Germinal center (tissue), 1 donor: ENCODE data around the gene OGFR.

ENCODE experiments used
- DNase-seq: peaks from one replicate; pipeline ENCODE4 v3.0.0; 2012; ENCODE audit warnings: mixed read lengths, low spot score

The OGFR gene

DNA sequence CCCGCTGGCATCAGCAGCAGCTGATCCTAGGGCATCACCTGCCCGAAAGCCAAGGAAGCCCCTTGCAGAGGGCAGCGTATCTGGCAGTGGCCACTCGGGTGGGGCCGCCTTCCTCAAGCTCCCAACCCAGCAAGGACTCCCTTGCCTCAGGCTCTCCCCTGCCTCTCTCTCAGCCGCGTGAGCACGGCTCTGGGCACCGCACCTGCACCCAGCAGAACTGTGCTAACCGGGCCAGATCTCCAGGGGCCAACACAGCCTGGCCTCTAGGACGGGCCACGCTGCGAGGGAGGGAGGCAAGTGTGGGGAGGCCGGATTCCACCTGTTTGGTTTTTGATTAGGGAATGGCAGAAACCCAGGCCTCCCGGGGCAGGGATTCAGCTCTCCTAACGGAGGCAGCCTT lies 20.1 kb upstream of the OGFR start:
- no peak for DNase-seq

DNA sequence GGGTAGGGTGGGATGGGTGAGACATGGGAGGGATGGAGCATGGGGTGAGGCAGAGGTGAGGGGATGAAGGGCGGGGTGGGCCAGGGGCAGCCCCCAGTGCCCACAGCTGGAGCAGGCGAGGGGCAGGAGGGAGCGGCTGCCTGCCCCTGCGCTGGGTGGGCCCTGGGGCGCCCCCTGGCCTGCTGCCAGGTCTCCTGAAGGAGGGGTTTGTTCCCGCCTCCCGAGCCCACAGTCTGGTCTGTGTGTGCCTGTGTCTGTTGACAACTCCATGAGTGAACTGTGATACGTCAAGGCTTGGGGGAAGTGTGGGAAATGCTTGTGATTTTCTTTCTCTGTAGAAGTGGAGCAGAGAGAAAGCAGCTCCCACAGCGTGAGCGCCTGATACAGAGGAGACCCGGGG lies 19.2 kb upstream of the OGFR start:
- no peak for DNase-seq

DNA sequence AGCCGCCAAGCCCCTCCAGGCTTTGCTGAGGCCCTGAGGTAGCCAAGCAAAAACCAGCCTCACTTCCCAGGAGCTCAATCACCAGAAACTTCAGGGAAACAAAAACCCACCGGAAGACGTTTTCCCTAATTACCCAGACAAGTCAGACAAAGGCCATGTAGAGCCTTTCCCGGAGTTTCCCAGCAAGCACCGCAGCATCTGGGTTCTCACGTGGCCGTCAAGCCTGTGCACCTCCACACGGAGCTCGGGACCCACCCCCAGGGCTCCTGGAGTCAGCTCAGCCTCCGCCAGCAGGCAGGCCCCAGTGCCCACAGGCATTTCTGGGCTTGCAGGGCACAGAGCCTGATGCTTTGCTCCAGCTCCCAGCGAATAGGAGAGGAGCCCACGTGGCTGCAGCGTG lies 18.5 kb upstream of the OGFR start:
- DNase-seq: no peak

DNA sequence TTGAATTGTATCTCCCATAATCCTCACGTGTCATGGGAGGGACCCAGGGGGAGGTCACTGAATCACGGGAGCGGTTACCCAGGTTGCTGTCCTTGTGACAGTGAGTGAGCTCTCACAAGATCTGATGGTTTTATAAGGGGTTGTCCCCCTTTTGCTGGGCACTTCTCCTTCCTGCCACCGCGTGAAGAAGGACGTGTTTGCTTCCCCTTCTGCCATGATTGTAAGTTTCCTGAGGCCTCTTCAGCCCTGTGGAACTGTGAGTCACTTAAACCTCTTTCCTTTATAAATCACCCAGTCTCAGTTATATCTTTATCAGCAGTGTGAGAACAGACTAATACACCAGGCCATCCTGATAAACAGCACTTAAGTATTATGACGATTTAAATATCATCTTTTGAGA lies 17.3 kb upstream of the OGFR start:
- DNase-seq: no peak

DNA sequence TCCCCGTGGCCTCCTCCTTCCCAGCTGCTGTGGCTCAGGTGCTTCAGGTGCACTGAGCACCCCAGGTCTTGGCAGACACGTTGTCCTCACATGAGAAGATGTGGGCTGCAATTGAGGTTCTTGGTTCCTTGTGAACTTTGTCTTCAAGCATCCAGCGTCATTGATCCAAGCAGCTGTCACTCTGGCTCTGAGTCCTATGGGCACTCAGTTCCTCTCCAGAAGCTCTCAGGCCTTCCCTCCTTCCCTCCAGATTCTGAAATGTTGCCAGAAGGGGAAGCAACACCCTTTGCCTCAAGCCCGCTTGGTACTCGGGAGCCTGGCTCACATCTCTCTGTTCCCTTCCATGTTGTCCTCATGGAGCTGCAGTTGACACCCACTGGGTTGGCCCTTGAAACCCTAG lies 16.8 kb upstream of the OGFR start:
- DNase-seq: no peak

DNA sequence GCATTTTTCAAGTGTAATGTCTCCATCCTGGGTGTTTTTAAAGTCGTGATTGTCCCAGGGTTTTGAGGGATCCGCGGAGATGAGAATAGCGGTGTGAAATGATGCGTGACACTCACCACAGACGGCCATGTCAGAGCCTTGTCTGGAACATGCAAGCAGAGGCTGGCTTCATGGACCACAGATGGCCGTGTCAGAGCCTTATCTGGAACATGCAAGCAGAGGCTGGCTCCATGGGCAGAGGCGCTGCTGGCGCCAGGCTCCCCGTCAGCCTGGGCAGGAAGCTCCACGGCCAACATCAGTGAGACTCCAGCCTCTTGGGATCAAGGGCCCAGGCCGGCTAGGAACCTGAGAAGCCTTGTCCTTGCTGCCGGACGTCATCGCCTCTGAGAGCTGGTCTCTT lies 16.0 kb upstream of the OGFR start:
- no peak for DNase-seq

DNA sequence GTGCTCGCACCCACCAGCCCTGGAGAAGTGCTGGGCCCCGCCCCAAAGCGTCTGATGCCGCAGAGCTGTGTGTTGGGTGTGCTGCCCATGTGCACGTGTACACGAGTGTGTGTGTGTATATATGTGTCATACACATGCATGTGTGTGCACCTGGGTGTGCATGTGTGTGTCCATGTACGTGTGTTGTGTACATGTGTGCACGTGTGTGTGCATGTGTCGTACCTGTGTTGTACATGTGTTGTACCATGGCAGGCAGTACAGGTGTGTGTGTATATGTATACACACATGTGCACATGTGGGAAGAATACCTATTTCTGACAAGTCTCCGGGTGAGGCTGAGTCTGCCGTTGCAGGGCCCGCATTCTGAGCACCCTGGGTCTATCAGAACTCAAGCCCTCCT lies 14.6 kb upstream of the OGFR start:
- no peak for DNase-seq

DNA sequence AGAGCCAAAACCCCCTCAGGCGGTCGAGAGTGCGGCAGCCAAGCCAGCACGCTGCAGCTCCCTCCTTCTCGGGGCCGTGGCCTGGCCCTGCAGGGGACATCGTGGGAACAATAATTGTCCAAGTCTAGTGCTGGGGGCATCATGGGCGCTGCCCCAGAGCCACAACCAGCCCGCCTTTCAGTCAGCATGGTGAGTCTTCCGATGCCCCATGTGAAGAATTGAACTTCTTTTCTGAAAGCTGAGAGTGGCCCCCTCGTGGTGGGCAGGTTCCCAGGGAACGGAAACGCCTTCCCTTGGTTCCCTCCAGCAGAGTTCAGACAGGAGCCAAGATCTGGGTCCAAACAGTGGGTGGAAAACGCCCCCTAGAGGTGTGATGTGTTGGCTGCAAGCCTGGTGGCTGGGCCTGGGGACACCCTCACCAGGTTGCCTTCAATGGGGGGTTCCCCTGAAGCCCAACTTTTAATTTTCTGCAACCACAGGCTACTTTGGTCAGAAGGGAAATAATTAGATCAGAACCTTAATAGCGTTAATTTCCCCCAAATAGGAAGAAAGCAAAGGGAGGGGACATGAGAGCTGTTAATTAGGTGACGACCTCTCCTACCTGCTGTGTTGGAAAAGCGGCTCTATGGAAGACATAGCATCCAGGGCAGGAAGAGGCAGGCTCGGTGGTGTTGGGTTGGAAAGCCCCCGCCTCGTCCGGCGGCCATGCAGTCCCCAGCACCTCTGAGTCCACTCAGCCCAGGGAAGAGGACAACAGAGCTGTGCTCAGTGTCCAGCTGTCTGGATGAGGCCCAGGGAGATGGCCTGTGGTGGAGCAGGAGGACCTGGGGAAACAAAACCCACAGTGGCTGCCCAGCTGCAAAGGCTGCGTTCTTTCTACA lies 13.1 kb upstream of the OGFR start:
- peak; percentile 67 for DNase-seq

DNA sequence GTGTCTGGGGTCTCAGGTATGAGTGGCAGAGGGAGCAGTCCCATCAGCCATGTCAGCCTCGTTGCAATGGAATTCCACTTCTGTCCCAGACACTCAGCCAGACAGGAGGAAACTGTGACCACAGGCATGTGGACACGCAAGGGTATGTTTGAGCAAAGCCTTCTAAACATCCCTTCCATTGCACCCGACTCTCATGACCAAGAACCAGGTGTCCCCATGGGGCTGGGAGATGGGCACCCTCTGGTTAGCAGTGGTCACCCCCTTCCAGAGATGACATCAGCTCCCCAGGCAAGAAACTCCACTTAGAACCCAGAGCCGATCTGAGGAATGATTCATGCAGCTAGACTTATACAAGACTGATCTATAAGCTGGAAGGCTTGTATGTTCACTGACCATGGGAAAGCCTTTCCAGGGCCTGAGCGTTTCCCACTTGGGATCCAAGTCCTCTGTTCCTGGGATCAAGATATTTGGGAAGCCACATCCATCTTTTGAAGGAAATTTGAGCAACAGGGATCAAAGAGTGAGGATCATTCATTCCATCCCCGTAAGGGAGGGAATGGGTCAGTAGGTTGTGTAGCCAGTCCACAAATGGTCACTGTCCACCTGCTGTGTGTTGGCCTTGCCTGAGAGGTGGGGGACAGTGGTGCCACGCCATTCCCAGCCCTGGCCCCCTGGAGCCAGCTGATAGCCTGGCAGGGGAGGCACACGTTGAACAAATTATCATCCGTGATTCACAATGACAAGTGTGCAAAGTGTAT lies 12.3 kb upstream of the OGFR start:
- no peak for DNase-seq

DNA sequence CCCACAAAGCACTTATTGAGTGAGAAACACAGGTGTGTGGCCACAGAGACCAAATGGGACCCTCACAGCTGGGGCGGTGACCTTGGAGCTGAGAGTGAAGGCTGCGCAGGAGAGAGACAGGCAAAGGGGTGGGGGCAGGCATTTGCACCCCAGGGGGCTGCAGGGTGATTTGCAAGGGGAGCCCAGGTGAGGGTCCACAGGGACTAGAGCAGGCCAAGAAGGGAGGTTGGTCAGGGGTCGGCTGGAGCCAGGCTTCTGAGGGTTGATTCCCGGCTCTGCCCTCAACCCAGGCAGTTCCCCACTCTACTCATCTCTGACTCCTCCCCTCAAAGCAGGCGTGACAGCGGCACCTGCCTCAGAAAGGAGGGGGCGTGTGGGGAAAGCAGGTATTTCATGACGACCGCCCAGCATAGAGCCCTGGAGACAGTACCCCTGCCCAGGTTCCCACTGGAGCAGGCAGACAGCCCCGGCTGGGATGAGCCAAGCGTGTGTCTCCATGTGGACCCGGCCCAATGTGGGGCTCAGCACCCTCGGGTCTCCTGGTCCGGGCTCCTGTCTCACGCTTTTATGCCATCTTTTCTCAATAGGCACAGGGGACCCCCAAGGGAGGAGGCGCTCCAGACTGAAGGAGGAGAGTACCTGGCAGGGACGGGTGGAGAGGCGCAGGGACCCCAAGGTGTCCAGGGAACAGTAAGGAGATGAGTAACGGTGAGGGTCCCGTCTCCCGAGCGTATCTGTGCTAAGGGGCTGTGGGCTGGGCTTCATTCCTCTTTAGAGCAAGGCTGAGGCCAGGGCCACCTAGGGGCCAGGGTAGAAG lies 11.5 kb upstream of the OGFR start:
- peak; percentile 48 for DNase-seq

DNA sequence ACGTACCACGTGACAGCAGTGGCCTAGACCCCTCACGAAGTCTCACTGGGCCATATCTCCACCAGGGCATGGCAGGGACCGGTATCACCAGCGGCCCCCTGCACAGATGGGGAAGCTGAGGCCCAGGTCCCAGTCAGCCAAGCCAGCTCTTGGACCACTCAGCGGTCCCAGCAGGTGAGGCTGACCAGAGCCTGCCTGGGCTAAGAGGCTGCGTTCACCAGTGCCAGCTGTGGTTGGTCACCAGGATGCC lies 11.0 kb upstream of the OGFR start:
- DNase-seq: no peak

DNA sequence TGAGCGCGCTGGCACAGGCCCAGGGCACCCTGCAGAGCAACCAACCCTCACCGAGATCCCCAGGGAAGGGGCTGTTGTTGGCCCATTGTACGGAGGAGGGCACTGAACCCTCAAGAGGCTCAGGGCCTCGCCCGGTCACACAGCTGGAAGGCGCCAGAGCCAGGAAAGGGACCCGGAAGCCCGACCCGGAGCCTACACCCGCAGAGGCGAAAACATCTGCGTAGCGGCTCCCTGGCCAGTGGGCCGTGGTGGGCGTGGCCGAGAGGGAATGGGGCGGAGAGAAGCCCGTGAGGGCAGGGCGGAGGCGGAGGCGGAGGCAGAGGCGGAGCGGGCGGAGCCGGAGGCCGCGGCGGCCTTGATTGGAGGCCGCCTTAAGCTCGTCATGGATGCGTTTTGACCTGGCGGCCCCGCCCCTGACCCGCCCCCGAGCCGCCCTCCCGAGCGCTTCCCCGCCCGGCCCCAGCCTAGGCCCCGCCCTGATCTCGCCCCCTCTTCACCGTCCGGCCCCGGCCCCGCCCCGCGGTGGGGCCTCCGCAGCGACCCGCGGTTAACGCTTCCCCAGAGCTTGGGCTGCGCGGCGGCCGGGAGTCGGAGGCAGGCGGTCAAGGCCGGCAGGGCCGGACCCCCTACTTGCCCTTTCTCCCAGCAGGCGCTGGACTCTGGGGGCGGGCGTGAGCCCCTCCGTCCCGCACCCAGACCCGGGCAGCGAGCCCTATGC lies 10.5 kb upstream of the OGFR start:
- peak; percentile 97 for DNase-seq

DNA sequence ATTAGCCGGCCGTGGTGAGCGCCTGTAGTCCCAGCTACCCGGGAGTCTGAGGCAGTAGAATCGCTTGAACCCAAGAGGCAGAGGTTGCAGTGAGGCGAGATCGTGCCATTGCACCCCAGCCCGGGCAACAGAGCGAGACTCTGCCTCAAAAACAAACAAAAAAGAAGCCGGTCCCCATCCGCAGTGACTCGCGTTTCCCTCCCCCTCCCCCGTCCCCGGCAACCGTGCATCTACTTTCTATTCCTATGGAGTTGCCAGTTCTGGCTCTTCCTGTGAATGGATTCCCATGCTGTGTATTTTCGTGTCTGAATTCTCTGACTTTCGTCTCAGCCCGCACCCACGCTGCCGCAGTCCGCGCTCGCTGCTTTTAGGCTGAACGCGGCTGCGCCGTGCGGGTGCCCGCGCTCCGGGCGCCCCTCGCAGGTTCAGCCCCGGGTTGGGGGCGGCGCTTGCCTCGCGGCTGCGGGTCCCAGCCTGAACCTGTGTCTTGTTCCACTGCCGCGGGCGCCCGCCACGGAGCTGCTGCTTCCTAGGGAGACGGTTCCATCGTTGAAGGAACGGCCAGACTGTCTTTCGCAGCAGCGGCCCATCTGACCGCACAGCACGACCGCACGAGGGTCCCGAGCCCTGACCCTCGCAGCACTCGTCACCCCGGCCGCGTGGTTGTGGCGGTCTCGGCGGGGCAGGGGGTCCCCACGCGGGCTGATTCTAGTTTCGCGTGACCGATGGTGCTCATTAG lies 9.4 kb upstream of the OGFR start:
- peak; percentile 62 for DNase-seq

DNA sequence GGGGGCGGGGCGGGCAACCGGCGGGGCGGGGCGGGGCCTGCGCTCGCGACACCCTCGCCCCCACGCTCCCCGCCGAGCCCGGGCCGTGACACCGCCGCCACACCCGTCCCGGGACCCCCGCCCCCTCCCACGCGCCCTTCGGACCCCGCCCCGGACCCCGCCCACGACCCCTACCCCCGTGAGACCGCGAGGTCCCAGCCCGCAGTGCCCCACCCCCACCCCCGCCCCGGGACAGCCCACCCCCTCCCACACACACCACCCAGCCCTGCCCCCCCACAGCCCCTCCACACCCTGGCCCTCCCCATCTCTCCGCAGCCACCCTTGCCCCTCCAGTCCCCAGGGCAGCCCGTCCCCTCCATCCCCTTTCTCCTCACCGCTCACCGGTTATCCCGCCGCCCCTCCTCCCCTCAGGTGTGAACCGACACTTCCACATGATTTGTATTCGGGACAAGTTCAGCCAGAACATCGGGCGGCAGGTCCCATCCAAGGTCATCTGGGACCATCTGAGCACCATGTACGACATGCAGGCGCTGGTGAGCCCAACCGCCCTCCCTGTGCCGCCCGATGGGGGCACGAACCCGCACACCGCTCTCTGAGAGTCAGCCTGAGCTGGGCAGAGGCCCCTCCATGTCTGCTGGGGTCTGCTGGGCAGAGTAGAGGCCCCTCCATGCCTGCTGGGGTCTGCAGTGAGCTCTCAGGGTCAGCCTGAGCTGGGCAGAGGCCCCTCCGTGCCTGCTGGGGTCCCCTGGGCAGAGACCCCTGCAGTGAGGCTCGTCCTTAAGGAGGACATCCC lies 7.7 kb upstream of the OGFR start:
- DNase-seq: no peak

DNA sequence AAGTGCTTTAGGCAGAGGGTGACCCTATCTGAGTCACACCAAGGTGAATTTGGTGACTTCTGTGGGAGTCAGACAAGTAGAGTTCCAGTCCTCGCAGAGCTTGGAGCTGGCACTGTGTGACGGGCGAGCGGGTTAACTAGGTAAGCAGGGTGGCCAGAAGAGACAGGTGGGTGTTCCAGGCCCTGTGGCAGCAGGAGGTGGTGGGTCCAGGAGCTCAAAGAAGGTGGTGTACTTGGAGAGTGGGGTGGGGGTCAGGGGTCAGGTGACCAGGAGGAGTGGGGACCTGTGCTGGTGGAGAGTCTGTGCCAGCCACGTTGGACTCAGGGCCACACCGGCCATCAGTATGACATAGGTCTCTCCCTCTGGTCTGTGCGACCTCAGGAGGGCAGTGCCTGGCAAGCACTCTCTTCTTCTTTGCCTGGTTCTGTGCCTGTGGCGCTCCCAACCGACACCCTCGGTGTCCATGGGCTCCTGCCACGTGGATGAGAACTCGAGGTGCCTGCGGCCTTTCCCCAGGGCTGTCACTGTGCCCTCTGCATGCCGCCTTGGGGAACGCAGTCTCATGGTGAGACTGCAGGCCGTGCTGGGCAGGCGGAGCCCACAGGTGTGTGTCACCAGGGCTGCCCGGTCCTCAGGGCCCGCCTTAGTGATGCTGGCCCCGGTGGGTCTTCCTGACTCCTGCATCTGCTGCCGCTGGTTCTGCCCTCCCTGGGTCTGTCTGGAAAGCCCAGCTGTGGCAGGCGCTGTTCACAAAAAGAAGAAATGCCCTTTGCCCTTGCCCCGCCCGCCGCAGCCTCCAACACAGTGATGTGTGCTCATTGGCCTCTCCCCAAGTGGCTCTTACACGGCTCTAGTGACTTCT lies 6.7 kb upstream of the OGFR start:
- DNase-seq: no peak

DNA sequence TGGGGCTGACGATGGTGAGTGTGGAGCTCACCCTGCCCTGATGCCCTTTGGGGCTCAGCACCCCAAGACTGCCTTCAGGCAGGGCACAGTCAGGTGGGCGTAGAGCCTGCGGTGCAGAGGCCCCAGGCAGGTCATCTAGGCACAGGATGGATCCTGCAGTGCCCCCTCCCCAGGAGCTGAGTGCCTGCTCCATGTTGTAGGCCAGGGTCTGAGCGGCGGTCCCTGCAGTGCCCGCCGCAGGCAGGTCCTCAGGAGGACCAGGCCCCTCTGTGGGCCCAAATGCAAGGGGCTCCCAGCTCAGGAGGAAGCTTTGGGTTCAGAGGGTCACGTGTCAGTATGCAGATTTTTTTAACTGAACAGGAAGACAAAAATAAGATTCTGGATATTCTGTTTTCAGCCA lies 5.6 kb upstream of the OGFR start:
- no peak for DNase-seq

DNA sequence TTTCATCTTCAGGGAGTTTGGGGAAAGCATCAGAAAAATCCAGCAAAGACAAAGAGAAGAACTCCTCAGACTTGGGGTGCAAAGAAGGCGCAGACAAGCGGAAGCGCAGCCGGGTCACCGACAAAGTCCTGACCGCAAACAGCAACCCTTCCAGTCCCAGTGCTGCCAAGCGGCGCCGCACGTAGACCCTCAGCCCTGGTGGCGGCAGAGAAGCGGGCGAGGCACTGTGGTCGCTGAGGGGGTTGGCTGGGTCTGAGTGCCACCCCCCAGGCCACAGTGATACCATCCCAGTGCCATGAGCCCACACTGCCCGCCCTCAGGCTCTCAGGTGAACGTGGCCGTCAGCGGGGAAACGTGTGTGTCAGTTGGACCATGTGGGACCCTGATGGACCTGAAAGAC lies 5.2 kb upstream of the OGFR start:
- DNase-seq: no peak

DNA sequence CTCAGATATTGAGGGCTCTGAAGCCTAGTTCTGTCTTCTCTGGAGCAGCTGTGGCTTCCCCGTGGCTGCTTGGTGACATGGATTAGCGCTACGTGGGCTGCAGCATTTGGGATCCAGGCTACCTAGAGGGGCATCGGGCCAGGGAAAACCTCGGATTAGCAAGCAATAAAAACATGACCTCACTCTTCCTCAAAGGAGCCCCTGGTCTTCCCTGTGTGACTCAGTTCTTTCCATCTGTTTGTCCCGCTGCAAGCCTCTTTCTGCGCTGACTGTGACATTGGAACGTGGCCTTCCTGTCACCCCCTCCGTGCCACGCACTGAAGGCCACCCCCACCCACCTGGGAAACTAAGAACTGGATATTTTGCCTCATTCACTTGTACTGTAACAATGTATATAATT lies 4.8 kb upstream of the OGFR start:
- no peak for DNase-seq

DNA sequence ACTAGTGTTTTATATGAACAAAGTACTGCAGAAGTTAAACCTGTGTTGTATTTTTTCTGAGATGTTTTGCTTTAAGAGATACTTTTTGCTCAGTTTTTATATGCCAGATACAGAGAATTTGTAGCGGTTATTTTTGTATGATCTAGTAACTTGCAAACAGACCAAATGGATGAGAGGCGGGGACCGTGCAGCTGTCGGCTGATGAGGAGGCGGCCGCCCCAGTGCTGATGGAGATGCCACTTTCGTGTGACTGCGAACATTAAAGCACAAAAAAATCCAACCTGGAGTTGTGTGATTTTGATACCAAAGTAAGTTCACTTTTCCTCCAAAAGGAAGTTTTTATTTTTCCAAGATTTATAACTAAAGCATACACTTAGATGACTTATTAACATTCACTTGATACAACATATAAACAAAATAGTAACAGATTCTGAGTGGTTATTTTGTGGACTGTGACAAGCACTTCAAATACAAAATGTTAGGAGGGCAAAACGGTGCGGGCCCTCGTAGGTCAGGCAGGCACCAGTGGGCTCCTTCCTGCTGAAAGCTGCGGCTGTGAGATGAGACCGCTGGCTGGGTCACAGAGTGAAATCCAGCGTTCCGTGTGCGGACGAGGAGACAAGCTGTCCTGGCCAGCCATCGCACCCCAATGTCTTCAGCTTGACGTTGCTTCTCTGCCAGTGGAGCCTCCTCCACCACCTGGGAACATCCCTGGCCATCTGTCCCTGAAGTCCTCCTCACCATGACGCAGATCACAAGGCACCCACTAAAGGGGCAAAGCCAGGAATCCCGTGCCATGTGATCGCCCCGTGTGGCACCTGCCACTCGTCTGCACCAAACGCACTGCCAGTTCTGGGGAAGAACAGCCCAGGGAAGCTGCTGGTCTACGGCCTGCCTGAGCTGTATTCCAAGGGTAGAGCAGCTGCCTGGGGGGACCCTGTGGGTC lies 4.0 kb upstream of the OGFR start:
- no peak for DNase-seq
